GM12892 (cell line): Measurements from ENCODE around the gene NELL1.

ENCODE experiments used
- POLR2A ChIP-seq: IDR thresholded peaks from 2 replicates; pipeline ENCODE4 v1.6.1; 2011; ENCODE audit warnings: low read depth, low read length, control low read depth
- POLR2AphosphoS5 ChIP-seq: IDR thresholded peaks from 2 replicates; pipeline ENCODE4 v1.6.1; 2011; ENCODE audit warnings: low read depth, low read length, control low read depth

GRCh38 chr11:21603886-21604285 lies 934.5 kb downstream of the NELL1 start:
- TF ChIP-seq POLR2A (no peak), POLR2AphosphoS5 (no peak)
